HEK293 (cell line): Measurements from ENCODE around the gene SLC2A9.

ENCODE experiments used
- CTCF ChIA-PET: fragments of 350-600 bp; formaldehyde crosslinking; extraction: SDS; loops from one replicate; lab custom pipeline; 2021; ENCODE audit warnings: antibody characterized with exemption; lab: Yijun Ruan, JAX
- POLR2A ChIA-PET: fragments of 300-600 bp; formaldehyde crosslinking; extraction: SDS; loops from one replicate; lab custom pipeline; 2020; ENCODE audit warnings: antibody characterized with exemption, inconsistent platforms; lab: Yijun Ruan, JAX
- H3K27ac ChIP-seq: fragments of 200-500 bp; sonication (Bioruptor generic); 2 replicates; pipeline ENCODE4 v1.5.1; 2014; ENCODE audit warnings: low read depth, low read length, control low read depth, inconsistent platforms; ENCODE audit errors: extremely low read depth
- H3K36me3 ChIP-seq, 2 experiments: fragments of 200-500 bp in 1 of 2; sonication (Bioruptor generic) in 1 of 2; 1 replicate in 1 of 2; 2 replicates in 1 of 2; pipeline ENCODE4 v1.5.1; 2014 to 2017; ENCODE audit warnings: inconsistent platforms in 2 of 2, low read length in 2 of 2; ENCODE audit not compliant: control insufficient read depth in 2 of 2, insufficient read depth in 1 of 2
- H3K4me1 ChIP-seq: fragments of 200-500 bp; sonication (Bioruptor generic); 2 replicates; pipeline ENCODE4 v1.5.1; 2014; ENCODE audit warnings: mild to moderate bottlenecking, low read length, inconsistent platforms; ENCODE audit not compliant: control insufficient read depth, insufficient read depth
- H3K4me3 ChIP-seq: 2 replicates; pipeline ENCODE4 v1.5.1; 2011; ENCODE audit warnings: low read depth, mild to moderate bottlenecking, control low read depth, low read length, moderate library complexity
- H3K9me3 ChIP-seq: fragments of 200-500 bp; sonication (Bioruptor generic); 2 replicates; pipeline ENCODE4 v1.5.1; 2014; ENCODE audit warnings: low read depth, low read length, inconsistent platforms; ENCODE audit not compliant: control insufficient read depth, insufficient read depth
- BCL11A ChIP-seq: fragments of 450-650 bp; formaldehyde crosslinking; IDR thresholded peaks from 2 replicates; pipeline ENCODE4 v1.5.1; 2016; ENCODE audit warnings: low read depth, missing biosample characterization, missing genetic modification characterization
- BCL6B ChIP-seq: fragments of 450-650 bp; formaldehyde crosslinking; IDR thresholded peaks from 2 replicates; pipeline ENCODE4 v1.5.1; 2017; ENCODE audit warnings: missing biosample characterization, missing genetic modification characterization
- IKZF3 ChIP-seq: fragments of 450-650 bp; IDR thresholded peaks from 2 replicates; pipeline ENCODE4 v1.5.0; 2018; ENCODE audit warnings: missing biosample characterization, mild to moderate bottlenecking, missing genetic modification characterization, moderate library complexity
- KLF8 ChIP-seq: fragments of 450-650 bp; formaldehyde crosslinking; IDR thresholded peaks from 2 replicates; pipeline ENCODE4 v1.5.1; 2016; ENCODE audit warnings: missing biosample characterization, missing genetic modification characterization
- MYNN ChIP-seq: fragments of 450-650 bp; formaldehyde crosslinking; IDR thresholded peaks from 2 replicates; pipeline ENCODE4 v1.5.1; 2016; ENCODE audit warnings: missing biosample characterization, missing genetic modification characterization, borderline replicate concordance
- OSR2 ChIP-seq: fragments of 450-650 bp; formaldehyde crosslinking; IDR thresholded peaks from 2 replicates; pipeline ENCODE4 v1.5.1; 2016; ENCODE audit warnings: missing biosample characterization, missing genetic modification characterization
- PBX3 ChIP-seq: sonication (generic); formaldehyde crosslinking; IDR thresholded peaks from 2 replicates; pipeline ENCODE4 v1.8.1; 2022; ENCODE audit warnings: mild to moderate bottlenecking, moderate library complexity, missing genetic modification reagents
- PRDM10 ChIP-seq: fragments of 450-650 bp; formaldehyde crosslinking; IDR thresholded peaks from 2 replicates; pipeline ENCODE4 v1.5.1; 2016; ENCODE audit warnings: missing biosample characterization, missing genetic modification characterization
- SETDB1 ChIP-seq: IDR thresholded peaks from one replicate; pipeline ENCODE4 v1.6.1; 2017; ENCODE audit warnings: mild to moderate bottlenecking, low read length, moderate library complexity, mixed read lengths; ENCODE audit not compliant: insufficient read length
- ZBTB26 ChIP-seq: fragments of 450-650 bp; formaldehyde crosslinking; optimal IDR thresholded peaks from 2 replicates; pipeline ENCODE3; 2016; ENCODE audit warnings: missing biosample characterization, mild to moderate bottlenecking, missing genetic modification characterization
- ZNF114 ChIP-seq: fragments of 450-650 bp; formaldehyde crosslinking; IDR thresholded peaks from 2 replicates; pipeline ENCODE4 v1.5.0; 2017; ENCODE audit warnings: missing biosample characterization, missing genetic modification characterization
- ZNF138 ChIP-seq: fragments of 450-650 bp; formaldehyde crosslinking; IDR thresholded peaks from 2 replicates; pipeline ENCODE4 v1.5.1; 2016; ENCODE audit warnings: missing biosample characterization, missing genetic modification characterization, borderline replicate concordance
- ZNF175 ChIP-seq: fragments of 450-650 bp; formaldehyde crosslinking; IDR thresholded peaks from 2 replicates; pipeline ENCODE4 v1.5.1; 2016; ENCODE audit warnings: missing biosample characterization, missing genetic modification characterization
- ZNF184 ChIP-seq: fragments of 450-650 bp; IDR thresholded peaks from 2 replicates; pipeline ENCODE4 v1.5.1; 2018; ENCODE audit warnings: missing biosample characterization, mild to moderate bottlenecking, missing genetic modification characterization
- ZNF280D ChIP-seq: fragments of 450-650 bp; formaldehyde crosslinking; IDR thresholded peaks from 2 replicates; pipeline ENCODE4 v1.5.1; 2016; ENCODE audit warnings: missing biosample characterization, missing genetic modification characterization
- ZNF433 ChIP-seq: fragments of 450-650 bp; formaldehyde crosslinking; IDR thresholded peaks from 2 replicates; pipeline ENCODE4 v1.5.1; 2016; ENCODE audit warnings: missing biosample characterization, missing genetic modification characterization, low read depth
- ZNF48 ChIP-seq: fragments of 450-650 bp; formaldehyde crosslinking; IDR thresholded peaks from 2 replicates; pipeline ENCODE4 v1.5.1; 2016; ENCODE audit warnings: missing biosample characterization, missing genetic modification characterization
- ZNF548 ChIP-seq: fragments of 450-650 bp; formaldehyde crosslinking; IDR thresholded peaks from 2 replicates; pipeline ENCODE4 v1.5.1; 2016; ENCODE audit warnings: missing biosample characterization, missing genetic modification characterization
- ZNF549 ChIP-seq: fragments of 450-650 bp; IDR thresholded peaks from 2 replicates; pipeline ENCODE4 v1.5.1; 2018; ENCODE audit warnings: missing biosample characterization, missing genetic modification characterization, mild to moderate bottlenecking, inconsistent platforms, moderate library complexity
- ZNF600 ChIP-seq: fragments of 450-650 bp; formaldehyde crosslinking; IDR thresholded peaks from 2 replicates; pipeline ENCODE4 v1.5.1; 2016; ENCODE audit warnings: missing biosample characterization, missing genetic modification characterization
- ZNF660 ChIP-seq: fragments of 450-650 bp; IDR thresholded peaks from 2 replicates; pipeline ENCODE4 v1.5.1; 2018; ENCODE audit warnings: missing biosample characterization, mild to moderate bottlenecking, missing genetic modification characterization
- ZSCAN16 ChIP-seq: fragments of 450-650 bp; formaldehyde crosslinking; IDR thresholded peaks from 2 replicates; pipeline ENCODE4 v1.5.1; 2016; ENCODE audit warnings: missing biosample characterization, missing genetic modification characterization

Gene SLC2A9

GRCh38 chr4:10054571-10055041, 33.3 kb upstream of the SLC2A9 start (continued):
- no peak for TF ChIP-seq PRDM10 (tag by site-specific recombination)
- TF ChIP-seq MYNN (tag by site-specific recombination), result no peak
- no peak for TF ChIP-seq ZNF184

- no peaks in the 10 kb centered on the region for H3K4me1 ChIP-seq
- no peak for TF ChIP-seq ZNF433 (tag by site-specific recombination)
- no peak for TF ChIP-seq ZNF600 (tag by site-specific recombination)
- no peak for TF ChIP-seq ZNF175 (tag by site-specific recombination)
- no peak for TF ChIP-seq PBX3 (CRISPR knock-in tag)
- TF ChIP-seq ZNF48 (tag by site-specific recombination), result no peak
- no peak for TF ChIP-seq KLF8 (tag by site-specific recombination)
- TF ChIP-seq OSR2 (tag by site-specific recombination), result no peak
- no peak for TF ChIP-seq ZNF138 (tag by site-specific recombination)
- no peak for TF ChIP-seq ZNF114 (tag by site-specific recombination)
- no peak for TF ChIP-seq ZNF549 (tag by site-specific recombination)
- no peak for TF ChIP-seq ZSCAN16 (tag by site-specific recombination)
- TF ChIP-seq SETDB1, result no peak
- TF ChIP-seq BCL11A, result no peak
- no peak for TF ChIP-seq ZNF660
- no peak for TF ChIP-seq IKZF3 (tag by site-specific recombination)
- TF ChIP-seq BCL6B, result no peak
- TF ChIP-seq ZNF548 (tag by site-specific recombination), result no peak
- no peak for TF ChIP-seq ZBTB26
- TF ChIP-seq ZNF280D (tag by site-specific recombination), result no peak
- no peak overlapping the region for H3K27ac ChIP-seq
- H3K36me3 ChIP-seq, result no peaks in the 10 kb centered on the region
- H3K9me3 ChIP-seq, result no peaks in the 10 kb centered on the region
- ChIA-PET CTCF (no interaction called here), POLR2A (no interaction called here)
- no peak overlapping the region for H3K4me3 ChIP-seq
These were observed 32.5 kb upstream of the SLC2A9 start for GRCh38 chr4:10053635-10054453.
